ENCODE results near the gene ROPN1B. TPM values are rescaled to one million over a fixed set of nuclear protein-coding genes. Genes with fewer than 3 reads are reported as not detected.
A peak's percentile ranks its signal among the peaks of the same experiment; 100 is the strongest.
"Not testable (repeated sequence)": the region's sequence is repeated elsewhere in the genome, so short reads cannot be mapped to it uniquely, and the experiment has no call there.

ROPN1B gene
- total RNA-seq, 1 donor from 2014 or later, result not detected

- peak; percentile 61 for TF ChIP-seq CTCF (IDR thresholded peaks at IDR 0.05)
- not testable (repeated sequence) for DNase-seq (ENCODE audit: extremely low spot score, unreplicated experiment)
These were observed 40.0 kb upstream of the ROPN1B start for GRCh38 chr3:125928771-125929545.

GRCh38 chr3:125929765-125930164 is 39.2 kb upstream of the ROPN1B start:
- H3K4me1 Mint-ChIP-seq (ENCODE audit: unreplicated experiment), result peaks cover 10% of the 10 kb centered on the region
- not testable (repeated sequence) for H3K4me3 Mint-ChIP-seq (ENCODE audit: unreplicated experiment); H3K27me3 Mint-ChIP-seq (ENCODE audit: unreplicated experiment); DNase-seq (ENCODE audit: extremely low spot score, unreplicated experiment); H3K27ac Mint-ChIP-seq (ENCODE audit: unreplicated experiment); H3K9me3 Mint-ChIP-seq (ENCODE audit: unreplicated experiment); H3K36me3 Mint-ChIP-seq (ENCODE audit: unreplicated experiment)

More at GRCh38 chr3:125928771-125929545, 40.0 kb upstream of the ROPN1B start:
- H3K4me1 Mint-ChIP-seq (ENCODE audit: unreplicated experiment), result peaks cover 10% of the 10 kb centered on the region
- not testable (repeated sequence) for H3K4me3 Mint-ChIP-seq (ENCODE audit: unreplicated experiment); H3K27me3 Mint-ChIP-seq (ENCODE audit: unreplicated experiment); H3K36me3 Mint-ChIP-seq (ENCODE audit: unreplicated experiment); H3K27ac Mint-ChIP-seq (ENCODE audit: unreplicated experiment); H3K9me3 Mint-ChIP-seq (ENCODE audit: unreplicated experiment)

- not testable (repeated sequence) for H3K36me3 Mint-ChIP-seq (ENCODE audit: unreplicated experiment); DNase-seq (ENCODE audit: extremely low spot score, unreplicated experiment); H3K4me3 Mint-ChIP-seq (ENCODE audit: unreplicated experiment); H3K27ac Mint-ChIP-seq (ENCODE audit: unreplicated experiment); H3K27me3 Mint-ChIP-seq (ENCODE audit: unreplicated experiment); H3K9me3 Mint-ChIP-seq (ENCODE audit: unreplicated experiment)
- H3K4me1 Mint-ChIP-seq (ENCODE audit: unreplicated experiment), result peaks cover 13% of the 10 kb centered on the region
These were observed 37.6 kb upstream of the ROPN1B start for GRCh38 chr3:125931355-125931880.

- H3K36me3 Mint-ChIP-seq (ENCODE audit: unreplicated experiment); H3K27ac Mint-ChIP-seq (ENCODE audit: unreplicated experiment); H3K9me3 Mint-ChIP-seq (ENCODE audit: unreplicated experiment); H3K4me3 Mint-ChIP-seq (ENCODE audit: unreplicated experiment); DNase-seq (ENCODE audit: extremely low spot score, unreplicated experiment); H3K27me3 Mint-ChIP-seq (ENCODE audit: unreplicated experiment): not testable (repeated sequence)
- peaks cover 16% of the 10 kb centered on the region for H3K4me1 Mint-ChIP-seq (ENCODE audit: unreplicated experiment)
These were observed 35.4 kb upstream of the ROPN1B start for GRCh38 chr3:125933397-125934173.

GRCh38 chr3:125935252-125935874 is 33.6 kb upstream of the ROPN1B start:
- H3K36me3 Mint-ChIP-seq (ENCODE audit: unreplicated experiment); H3K4me1 Mint-ChIP-seq (ENCODE audit: unreplicated experiment); H3K4me3 Mint-ChIP-seq (ENCODE audit: unreplicated experiment): not testable (repeated sequence)

GRCh38 chr3:125936210-125936815 is 32.7 kb upstream of the ROPN1B start:
- not testable (repeated sequence) for H3K4me1 Mint-ChIP-seq (ENCODE audit: unreplicated experiment); H3K36me3 Mint-ChIP-seq (ENCODE audit: unreplicated experiment); DNase-seq (ENCODE audit: extremely low spot score, unreplicated experiment); H3K27me3 Mint-ChIP-seq (ENCODE audit: unreplicated experiment); H3K9me3 Mint-ChIP-seq (ENCODE audit: unreplicated experiment); H3K27ac Mint-ChIP-seq (ENCODE audit: unreplicated experiment); H3K4me3 Mint-ChIP-seq (ENCODE audit: unreplicated experiment)
- TF ChIP-seq CTCF (IDR thresholded peaks at IDR 0.05), result peak; percentile 44

More at GRCh38 chr3:125935252-125935874, 33.6 kb upstream of the ROPN1B start:
- not testable (repeated sequence) for DNase-seq (ENCODE audit: extremely low spot score, unreplicated experiment); H3K27me3 Mint-ChIP-seq (ENCODE audit: unreplicated experiment); H3K27ac Mint-ChIP-seq (ENCODE audit: unreplicated experiment); H3K9me3 Mint-ChIP-seq (ENCODE audit: unreplicated experiment)

- H3K36me3 Mint-ChIP-seq (ENCODE audit: unreplicated experiment); H3K27me3 Mint-ChIP-seq (ENCODE audit: unreplicated experiment); DNase-seq (ENCODE audit: extremely low spot score, unreplicated experiment); H3K27ac Mint-ChIP-seq (ENCODE audit: unreplicated experiment); H3K9me3 Mint-ChIP-seq (ENCODE audit: unreplicated experiment); H3K4me1 Mint-ChIP-seq (ENCODE audit: unreplicated experiment); H3K4me3 Mint-ChIP-seq (ENCODE audit: unreplicated experiment): not testable (repeated sequence)
These were observed 32.1 kb upstream of the ROPN1B start for GRCh38 chr3:125936891-125937290.

- peaks cover 64% of the 10 kb centered on the region for H3K27me3 Mint-ChIP-seq (ENCODE audit: unreplicated experiment)
- DNase-seq (ENCODE audit: extremely low spot score, unreplicated experiment); H3K4me1 Mint-ChIP-seq (ENCODE audit: unreplicated experiment); H3K9me3 Mint-ChIP-seq (ENCODE audit: unreplicated experiment); H3K27ac Mint-ChIP-seq (ENCODE audit: unreplicated experiment); H3K4me3 Mint-ChIP-seq (ENCODE audit: unreplicated experiment); H3K36me3 Mint-ChIP-seq (ENCODE audit: unreplicated experiment): not testable (repeated sequence)
These were observed 21.2 kb upstream of the ROPN1B start for GRCh38 chr3:125947806-125948205.

- not testable (repeated sequence) for H3K9me3 Mint-ChIP-seq (ENCODE audit: unreplicated experiment); DNase-seq (ENCODE audit: extremely low spot score, unreplicated experiment); H3K4me3 Mint-ChIP-seq (ENCODE audit: unreplicated experiment); H3K36me3 Mint-ChIP-seq (ENCODE audit: unreplicated experiment); H3K4me1 Mint-ChIP-seq (ENCODE audit: unreplicated experiment); H3K27ac Mint-ChIP-seq (ENCODE audit: unreplicated experiment)
- H3K27me3 Mint-ChIP-seq (ENCODE audit: unreplicated experiment), result peaks cover 57% of the 10 kb centered on the region
These were observed 20.1 kb upstream of the ROPN1B start for GRCh38 chr3:125948901-125949300.
